ENCODE results near the gene ELL2.
A peak's percentile ranks its signal among the peaks of the same experiment; 100 is the strongest.

DNA sequence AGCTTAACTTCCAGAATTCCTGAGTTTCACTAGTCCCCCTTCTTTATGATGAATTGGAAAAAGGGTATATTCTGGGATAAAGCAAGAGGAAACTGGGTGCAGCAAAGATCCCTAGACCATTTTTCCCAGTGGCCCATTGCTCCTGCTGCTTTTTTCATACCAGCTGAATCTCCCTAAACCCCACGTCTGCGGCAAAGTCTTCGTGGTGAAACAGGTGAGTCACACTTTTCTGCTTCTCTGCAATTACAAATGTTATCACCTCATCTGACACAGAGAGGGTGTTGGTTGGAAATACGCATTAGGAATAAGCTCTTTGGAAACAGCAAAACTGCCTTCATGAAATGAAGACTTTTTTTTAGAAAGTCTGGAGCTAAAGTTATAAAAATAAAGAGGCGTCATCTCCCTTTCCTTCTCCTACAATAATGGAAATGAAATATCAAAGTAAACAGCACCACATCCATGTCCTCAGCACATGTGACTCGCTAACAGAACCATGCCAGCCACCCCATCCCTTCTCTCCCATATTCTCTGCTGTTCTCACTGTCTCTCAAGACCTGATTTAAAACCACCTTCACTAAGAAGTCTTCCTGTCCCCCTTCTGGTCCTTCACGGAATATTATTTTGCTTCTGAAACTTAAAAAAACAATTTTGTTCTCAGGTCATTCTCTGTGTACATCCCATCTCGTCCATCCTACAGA, 99.6 kb downstream of the ELL2 start:
- TF ChIP-seq, protein P1, sequence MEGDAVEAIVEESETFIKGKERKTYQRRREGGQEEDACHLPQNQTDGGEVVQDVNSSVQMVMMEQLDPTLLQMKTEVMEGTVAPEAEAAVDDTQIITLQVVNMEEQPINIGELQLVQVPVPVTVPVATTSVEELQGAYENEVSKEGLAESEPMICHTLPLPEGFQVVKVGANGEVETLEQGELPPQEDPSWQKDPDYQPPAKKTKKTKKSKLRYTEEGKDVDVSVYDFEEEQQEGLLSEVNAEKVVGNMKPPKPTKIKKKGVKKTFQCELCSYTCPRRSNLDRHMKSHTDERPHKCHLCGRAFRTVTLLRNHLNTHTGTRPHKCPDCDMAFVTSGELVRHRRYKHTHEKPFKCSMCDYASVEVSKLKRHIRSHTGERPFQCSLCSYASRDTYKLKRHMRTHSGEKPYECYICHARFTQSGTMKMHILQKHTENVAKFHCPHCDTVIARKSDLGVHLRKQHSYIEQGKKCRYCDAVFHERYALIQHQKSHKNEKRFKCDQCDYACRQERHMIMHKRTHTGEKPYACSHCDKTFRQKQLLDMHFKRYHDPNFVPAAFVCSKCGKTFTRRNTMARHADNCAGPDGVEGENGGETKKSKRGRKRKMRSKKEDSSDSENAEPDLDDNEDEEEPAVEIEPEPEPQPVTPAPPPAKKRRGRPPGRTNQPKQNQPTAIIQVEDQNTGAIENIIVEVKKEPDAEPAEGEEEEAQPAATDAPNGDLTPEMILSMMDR (IDR thresholded peaks at IDR 0.05): peak in 1 of 3 donors; percentile 15
- no peak for TF ChIP-seq POLR2A (IDR thresholded peaks at IDR 0.05)
- no peak for TF ChIP-seq POLR2AphosphoS5 (IDR thresholded peaks at IDR 0.05)
